ENCODE data around the gene LRRC36. TPM values are rescaled to one million over a fixed set of nuclear protein-coding genes. Genes with fewer than 3 reads are reported as not detected.

Gene LRRC36
- total and polyA plus RNA-seq, 2 of the 8 experiments (the other 6 are each of a cell fraction or from before 2014, with no cell fraction given): 0.15 TPM; not detected in 1

DNA sequence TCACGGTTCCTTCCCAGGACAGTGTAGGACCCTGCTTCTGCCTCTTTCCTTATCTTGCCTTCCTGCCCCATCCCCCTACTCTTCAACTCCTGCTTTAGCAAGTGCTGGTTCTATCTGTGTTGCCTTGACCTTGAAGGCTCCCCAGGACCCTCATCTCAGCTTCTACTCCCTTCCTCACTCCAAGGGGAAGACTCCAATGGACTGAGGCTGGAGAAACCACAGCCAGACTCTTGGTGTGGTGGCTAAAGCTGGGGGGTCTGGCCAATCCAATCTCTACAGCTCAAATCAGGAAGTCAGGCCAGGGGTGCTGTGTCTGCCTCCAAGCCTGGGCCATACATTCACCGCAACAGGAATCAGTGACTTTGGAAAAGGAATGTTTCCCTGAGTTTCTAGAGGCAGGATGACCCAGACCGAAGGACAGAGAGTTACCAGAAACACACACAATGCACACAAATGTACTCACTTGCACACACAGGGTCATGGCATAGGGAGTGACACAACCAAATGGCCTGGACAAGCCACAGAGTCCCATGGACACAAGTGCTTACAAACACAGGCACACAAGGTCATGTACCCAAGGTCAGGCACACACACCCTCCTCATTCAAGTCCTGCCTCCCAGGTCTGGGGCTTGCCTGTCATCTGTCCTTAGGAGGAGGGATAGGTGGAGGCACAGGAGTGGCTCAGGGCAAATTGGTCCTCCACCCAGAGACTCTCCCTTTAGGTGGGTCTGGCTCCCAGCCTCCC lies 102.6 kb downstream of the LRRC36 start:
- no peak overlapping the region for H3K9ac ChIP-seq (replicated peaks in 1 of 4; ENCODE audit: extremely low read depth in 1 of 4, low read depth in 3 of 4, low read length in 3 of 4)
- peak overlapping the region; percentile 88 for H2BK12ac ChIP-seq (ENCODE audit: low read depth, low read length)
- no peak overlapping the region for H2AFZ ChIP-seq (ENCODE audit: low read length)
- no peak overlapping the region for H3K27ac ChIP-seq (ENCODE audit: low read depth, low read length)
- FAIRE-seq (no peak), DNase-seq (ENCODE audit: low read depth in 1 of 2, low spot score in 2 of 2) (no peak)
- H3K23me2 ChIP-seq (ENCODE audit: low read depth, low read length): peaks cover 17% of the 10 kb centered on the region; the same call in 1 of the 2 replicates
- H4K20me1 ChIP-seq (replicated peaks in 1 of 2; ENCODE audit: control insufficient read depth in 1 of 2, insufficient read depth in 2 of 2, low read length in 2 of 2): no peaks in the 10 kb centered on the region
- peak overlapping the region; percentile 95 for H2AK5ac ChIP-seq (ENCODE audit: low read depth, low read length)
- TF ChIP-seq POLR2A (IDR thresholded peaks at IDR 0.05; ENCODE audit: control extremely low read depth in 1 of 2, low read depth in 2 of 2, low read length in 2 of 2) (peak in 1 of 2 experiments; percentile 28; a peak in 1 of 3 replicates), MAFK (IDR thresholded peaks at IDR 0.05; ENCODE audit: low read depth, low read length) (no peak)
- ChIA-PET CTCF (ENCODE audit: partially characterized antibody) (interaction anchor here (0.6 to 24.6 kb wide), 16 partner anchors 6 to 171 kb away, joined by 3 to 476 read pairs (median 6); partner anchors contain the start of genes KCTD19, LRRC36, TPPP3 and ZDHHC1), POLR2A (ENCODE audit: partially characterized antibody) (interaction anchor here (1.2 to 1.9 kb wide), 5 partner anchors 11 to 654 kb away, joined by 3 to 5 read pairs (median 4); no protein-coding TSS in a partner anchor)
- H3K4ac ChIP-seq (replicated peaks; ENCODE audit: insufficient read length, low read depth, low read length): no peak overlapping the region
- no peaks in the 10 kb centered on the region for H3K9me3 ChIP-seq (ENCODE audit: insufficient read depth in 2 of 2, low read depth in 1 of 2, low read length in 1 of 2)
- H3K14ac ChIP-seq (ENCODE audit: insufficient read length): no peak overlapping the region
- H2BK120ac ChIP-seq (replicated peaks; ENCODE audit: low read depth, low read length): no peak overlapping the region
- H3K56ac ChIP-seq (replicated peaks; ENCODE audit: insufficient read length, low read depth, low read length): no peak overlapping the region
- H2BK5ac ChIP-seq (ENCODE audit: low read depth, low read length): peak overlapping the region; percentile 32; the same call in 1 of the 2 replicates
- H3K79me1 ChIP-seq (ENCODE audit: low read depth, low read length): peaks cover 10% of the 10 kb centered on the region; the same call in 1 of the 2 replicates
- H3K27me3 ChIP-seq (replicated peaks in 1 of 4; ENCODE audit: control insufficient read depth in 3 of 4, extremely low read depth in 1 of 4, insufficient read depth in 3 of 4, low read length in 3 of 4): peaks cover 0 to 19% (median 15%) of the 10 kb centered on the region in 4 experiments; a peak in 6 of 7 replicates
- H4K91ac ChIP-seq (replicated peaks; ENCODE audit: insufficient read length, low read length): no peak overlapping the region
- H2BK20ac ChIP-seq (ENCODE audit: low read length): peak overlapping the region; percentile 95
- peak overlapping the region; percentile 87 to 92; a peak in 3 of 4 replicates for H3K4me2 ChIP-seq (ENCODE audit: insufficient read depth in 1 of 2, low read depth in 2 of 2, low read length in 2 of 2)
- peak overlapping the region; percentile 95; the same call in 1 of the 2 replicates for H2BK15ac ChIP-seq (ENCODE audit: low read length)
- H4K5ac ChIP-seq (ENCODE audit: insufficient read length, low read depth, low read length): no peak overlapping the region
- no peak overlapping the region for H3K23ac ChIP-seq (ENCODE audit: insufficient read length)
- no peaks in the 10 kb centered on the region; a peak in 1 of 4 replicates for H3K79me2 ChIP-seq (ENCODE audit: control insufficient read depth in 1 of 2, insufficient read depth in 2 of 2, low read length in 2 of 2)
- no peak overlapping the region; the same call in 1 of the 2 replicates for H3K18ac ChIP-seq (ENCODE audit: extremely low read depth, low read length)
- H3K36me3 ChIP-seq (ENCODE audit: control insufficient read depth in 2 of 4, insufficient read depth in 4 of 4, low read length in 3 of 4): peaks cover 0 to 2% (median 0%) of the 10 kb centered on the region in 4 experiments; a peak in 2 of 8 replicates
- peaks cover 16 to 55% (median 46%) of the 10 kb centered on the region in 4 experiments for H3K4me1 ChIP-seq (replicated peaks in 1 of 4; ENCODE audit: control insufficient read depth in 3 of 4, insufficient read depth in 4 of 4, low read length in 3 of 4)
- peak overlapping the region in 1 of 4 experiments; percentile 86; a peak in 2 of 8 replicates for H3K4me3 ChIP-seq (ENCODE audit: extremely low read depth in 1 of 4, insufficient read depth in 2 of 4, low read depth in 3 of 4, low read length in 4 of 4)
- no peak overlapping the region for H4K8ac ChIP-seq (ENCODE audit: extremely low read depth, insufficient read depth, low read length)
- 97% methylated on average over 3 of the region's 3 CpGs; no CpG with 5 or more reads in 1 of the 2 experiments for WGBS, 2 experiments (ENCODE audit: extremely low coverage in 1 of 2, insufficient coverage in 1 of 2, insufficient read length in 1 of 2, insufficient replicate concordance in 2 of 2, low coverage in 1 of 2, low lambda C conversion rate in 2 of 2, missing lambda C conversion rate in 1 of 2)
